Panc1 (cell line): ENCODE measurements around the gene CFH. TPM values are rescaled to one million over a fixed set of nuclear protein-coding genes. Genes with fewer than 3 reads are reported as not detected.

Experiments
- ATAC-seq: fragments of 200-7000 bp; cut with Tn5 transposase; 2 replicates; pipeline ENCODE4 v1.9.1; 2020; ENCODE audit warnings: mild to moderate bottlenecking, moderate library complexity
- BruUV-seq: library from RNA; stranded (reverse); fragments of 400-500 nt; replicated peaks from 2 replicates; lab custom pipeline; 2021; lab: Mats Ljungman, UMichigan
- CTCF ChIA-PET: fragments of 300-600 bp; sonication (Branson Sonifier 250); formaldehyde crosslinking; loops from one replicate; lab custom pipeline; 2022; ENCODE audit warnings: antibody characterized with exemption; lab: Charles Lee
- POLR2A ChIA-PET: fragments of 300-600 bp; sonication (Branson Sonifier 250); formaldehyde crosslinking; loops from one replicate; lab custom pipeline; 2022; ENCODE audit warnings: antibody characterized with exemption; lab: Charles Lee
- DNase-seq: peaks from one replicate; pipeline ENCODE4 v3.0.0-alpha.2; 2010; ENCODE audit warnings: low read depth, low spot score
- H3K27ac ChIP-seq: 2 replicates; pipeline ENCODE4 v1.5.1; 2011; ENCODE audit warnings: mild to moderate bottlenecking, low read length, inconsistent platforms
- H3K27me3 ChIP-seq: fragments of 200-500 bp; sonication (Bioruptor generic); 2 replicates; pipeline ENCODE4 v1.6.0; 2014; ENCODE audit warnings: low read length, inconsistent platforms; ENCODE audit not compliant: control insufficient read depth, insufficient read depth
- H3K36me3 ChIP-seq: fragments of 200-500 bp; sonication (Bioruptor generic); 2 replicates; pipeline ENCODE4 v1.5.1; 2014; ENCODE audit warnings: inconsistent platforms, mild to moderate bottlenecking, low read length, moderate library complexity; ENCODE audit not compliant: control insufficient read depth, insufficient read depth
- H3K4me1 ChIP-seq: 2 replicates; pipeline ENCODE4 v1.5.1; 2011; ENCODE audit warnings: inconsistent platforms, mild to moderate bottlenecking, low read length, moderate library complexity; ENCODE audit not compliant: control insufficient read depth, insufficient read depth
- H3K4me3 ChIP-seq, 2 experiments: 2 replicates each; pipeline ENCODE4 v1.5.1; 2011 to 2012; ENCODE audit warnings: low read depth in 2 of 2, low read length in 2 of 2, mild to moderate bottlenecking in 2 of 2, inconsistent platforms in 1 of 2, moderate library complexity in 1 of 2
- H3K9me3 ChIP-seq: fragments of 200-500 bp; sonication (Bioruptor generic); 2 replicates; pipeline ENCODE4 v1.5.1; 2014; ENCODE audit warnings: low read depth, mild to moderate bottlenecking, inconsistent platforms, low read length, moderate library complexity; ENCODE audit not compliant: control insufficient read depth, insufficient read depth
- CTCF ChIP-seq: fragments of 450-650 bp; IDR thresholded peaks from 2 replicates; pipeline ENCODE4 v1.5.1; 2017; ENCODE audit warnings: mild to moderate bottlenecking
- POLR2AphosphoS5 ChIP-seq: IDR thresholded peaks from 2 replicates; pipeline ENCODE4 v1.6.1; 2012; ENCODE audit warnings: mild to moderate bottlenecking, low read depth, low read length, moderate library complexity
- REST ChIP-seq, 2 experiments: IDR thresholded peaks; 2 replicates each; pipeline ENCODE4 v1.6.1; 2011 to 2012; ENCODE audit warnings: low read depth in 2 of 2, control low read depth in 1 of 2, low read length in 1 of 2, mild to moderate bottlenecking in 1 of 2, moderate library complexity in 1 of 2; ENCODE audit not compliant: insufficient read depth in 1 of 2
- SIN3A ChIP-seq: IDR thresholded peaks from 2 replicates; pipeline ENCODE4 v1.6.1; 2012; ENCODE audit warnings: low read depth, mild to moderate bottlenecking, low read length, moderate library complexity, borderline replicate concordance; ENCODE audit not compliant: insufficient read depth
- TCF7L2 ChIP-seq: IDR thresholded peaks from 2 replicates; pipeline ENCODE4 v1.6.1; 2011; ENCODE audit warnings: mild to moderate bottlenecking, low read depth, low read length, inconsistent platforms
- in situ Hi-C: cut with HindIII; loops from 2 replicates; pipeline ENCODE4 v1.10.0; 2016; ENCODE audit warnings: low sequenced_read_pairs, low pct_unique_long_range_greater_than_20kb
- intact Hi-C: fragments of 100-400 bp; cut with micrococcal nuclease; formaldehyde crosslinking; loops from one replicate; pipeline ENCODE4 v1.10.0; 2022; ENCODE audit not compliant: unreplicated experiment
- total RNA-seq: library from RNA; stranded (reverse); gene quantifications from one replicate; pipeline ENCODE4 v1.2.1, GENCODE V29; 2021; ENCODE audit not compliant: unreplicated experiment

Gene CFH
- total RNA-seq, 1 experiment from 2014 or later = 0.36 TPM

GRCh38 chr1:196774175-196774574 lies 122.3 kb downstream of the CFH start:
- in situ Hi-C loops = no loop called here
- CTCF ChIA-PET = no interaction called here
- H3K27me3 ChIP-seq = no peaks in the 10 kb centered on the region
- ATAC-seq (no peak), DNase-seq (no peak)
- no TSS peak for BruUV-seq
- TF ChIP-seq TCF7L2 = no peak
- no peak for TF ChIP-seq CTCF
- TF ChIP-seq SIN3A = no peak
- TF ChIP-seq POLR2AphosphoS5 = no peak
- no peak for TF ChIP-seq REST (IDR thresholded peaks at IDR 0.05; ENCODE audit: insufficient read depth in 1 of 2, low read depth in 2 of 2, low read length in 1 of 2)
- H3K4me1 ChIP-seq = no peaks in the 10 kb centered on the region
- no peaks in the 10 kb centered on the region for H3K9me3 ChIP-seq
- POLR2A ChIA-PET = no interaction called here
- intact Hi-C loops = no loop called here
- no peak overlapping the region for H3K4me3 ChIP-seq
- H3K36me3 ChIP-seq = no peaks in the 10 kb centered on the region
- H3K27ac ChIP-seq = no peak overlapping the region

GRCh38 chr1:196774603-196775002 lies 122.8 kb downstream of the CFH start, which contains the start of gene CFHR3:
TSS of gene CFHR3 (plus strand) at chr1:196774840. CDS start at chr1:196774887, 47 bp downstream.
- ATAC-seq = no peak
- TF ChIP-seq POLR2AphosphoS5 (no peak), CTCF (no peak), TCF7L2 (no peak), REST (IDR thresholded peaks at IDR 0.05; ENCODE audit: insufficient read depth in 1 of 2, low read depth in 2 of 2, low read length in 1 of 2) (no peak), SIN3A (no peak)
- intact Hi-C loops (no loop called here), in situ Hi-C loops (no loop called here)
- CTCF ChIA-PET = no interaction called here
- no peaks in the 10 kb centered on the region for H3K4me1 ChIP-seq
- H3K4me3 ChIP-seq = no peak within 1 kb of the TSS
- H3K36me3 ChIP-seq = no peaks in the 10 kb centered on the region
- H3K27me3 ChIP-seq = no peaks in the 10 kb centered on the region
- BruUV-seq = no TSS peak
- H3K27ac ChIP-seq = no peak within 1 kb of the TSS
- H3K9me3 ChIP-seq = no peaks in the 10 kb centered on the region
- POLR2A ChIA-PET = no interaction called here
- DNase-seq = no peak
